Thoracic aorta (tissue), 2 donors: ENCODE measurements around the gene GSG1. TPM values are rescaled to one million over a fixed set of nuclear protein-coding genes. Genes with fewer than 3 reads are reported as not detected.
A peak's percentile ranks its signal among the peaks of the same experiment; 100 is the strongest.

ENCODE experiments used
- ATAC-seq: fragments of 150-250 bp; one replicate; pipeline ENCODE4 v1.8.0; 2017; ENCODE audit warnings: low read depth; ENCODE audit not compliant: insufficient number of reproducible peaks, low FRiP score
- DNase-seq: peaks from one replicate; pipeline ENCODE4 v3.0.0-alpha.2; 2020; ENCODE audit warnings: low spot score
- H3K27ac ChIP-seq, 2 donors: fragments of 200-600 bp; sonication (generic); 1 replicate in 1 of 2; 2 replicates in 1 of 2; pipeline ENCODE4 v1.5.1; 2016; ENCODE audit warnings: mild to moderate bottlenecking in 2 of 2, moderate library complexity in 2 of 2
- H3K27me3 ChIP-seq: fragments of 200-600 bp; sonication (generic); replicated peaks from 2 replicates; pipeline ENCODE4 v1.6.0; 2016; ENCODE audit warnings: mild to moderate bottlenecking; ENCODE audit not compliant: insufficient read depth
- H3K36me3 ChIP-seq: fragments of 200-600 bp; sonication (generic); one replicate; pipeline ENCODE4 v1.5.1; 2016
- H3K4me1 ChIP-seq, 2 donors: fragments of 200-600 bp; sonication (generic); 1 replicate in 1 of 2; 2 replicates in 1 of 2; pipeline versions ENCODE4 v1.5.1 to v1.6.0; 2016; ENCODE audit warnings: low read depth in 2 of 2, mild to moderate bottlenecking in 1 of 2; ENCODE audit not compliant: control insufficient read depth in 1 of 2
- H3K4me3 ChIP-seq: fragments of 200-600 bp; sonication (generic); 2 replicates; pipeline ENCODE4 v1.5.1; 2016; ENCODE audit warnings: mild to moderate bottlenecking
- H3K9me3 ChIP-seq: fragments of 200-600 bp; sonication (generic); 2 replicates; pipeline ENCODE4 v1.5.1; 2016
- CTCF ChIP-seq: fragments of 200-600 bp; sonication (generic); IDR thresholded peaks from one replicate; pipeline ENCODE4 v1.5.1; 2019; ENCODE audit warnings: antibody characterized with exemption
- total RNA-seq, 2 donors: library from RNA; depleted of rRNA; stranded (reverse); fragments of >200 nt; gene quantifications; one replicate each; pipeline versions ENCODE4 v1.1.0 to v1.2.3, GENCODE V29; 2016

Gene GSG1
- total RNA-seq, 2 donors from 2014 or later, result not detected

- peaks cover 3% of the 10 kb centered on the region for H3K9me3 ChIP-seq
- DNase-seq (no peak), ATAC-seq (no peak)
- TF ChIP-seq CTCF, result no peak
- H3K4me3 ChIP-seq, result no peak overlapping the region
- H3K36me3 ChIP-seq, result no peaks in the 10 kb centered on the region
- peaks cover 12 to 22% of the 10 kb centered on the region in 2 donors for H3K4me1 ChIP-seq
- no peak overlapping the region for H3K27ac ChIP-seq
- no peaks in the 10 kb centered on the region for H3K27me3 ChIP-seq
Observed at GRCh38 chr12:13112968-13113367, 9.5 kb upstream of the GSG1 start.

DNA sequence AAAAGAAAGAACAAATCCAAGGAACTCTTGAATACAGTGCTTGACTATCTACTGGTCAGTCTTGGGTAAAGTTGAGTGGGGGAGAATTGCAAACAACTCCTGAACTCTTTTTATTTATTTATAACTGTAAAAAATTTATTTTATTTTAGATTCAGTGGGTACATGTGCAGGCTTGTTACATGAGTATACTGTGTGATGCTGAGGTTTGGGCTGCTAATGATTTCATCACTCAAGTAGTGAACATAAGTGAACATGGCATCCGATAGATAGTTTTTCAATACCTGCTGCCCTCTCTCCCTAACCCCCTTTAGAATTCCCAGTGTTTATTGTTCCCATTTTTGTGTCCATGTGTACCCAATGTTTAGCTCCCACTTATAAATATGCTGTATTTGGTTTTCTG lies 3.2 kb upstream of the GSG1 start:
- Histone ChIP-seq H3K27ac (no peak overlapping the region), H3K27me3 (no peaks in the 10 kb centered on the region), H3K36me3 (no peaks in the 10 kb centered on the region), H3K9me3 (peaks cover 3% of the 10 kb centered on the region), H3K4me1 (peaks cover 2 to 12% of the 10 kb centered on the region in 2 donors), H3K4me3 (no peak overlapping the region)
- no peak for TF ChIP-seq CTCF
- DNase-seq (no peak), ATAC-seq (no peak)

DNA sequence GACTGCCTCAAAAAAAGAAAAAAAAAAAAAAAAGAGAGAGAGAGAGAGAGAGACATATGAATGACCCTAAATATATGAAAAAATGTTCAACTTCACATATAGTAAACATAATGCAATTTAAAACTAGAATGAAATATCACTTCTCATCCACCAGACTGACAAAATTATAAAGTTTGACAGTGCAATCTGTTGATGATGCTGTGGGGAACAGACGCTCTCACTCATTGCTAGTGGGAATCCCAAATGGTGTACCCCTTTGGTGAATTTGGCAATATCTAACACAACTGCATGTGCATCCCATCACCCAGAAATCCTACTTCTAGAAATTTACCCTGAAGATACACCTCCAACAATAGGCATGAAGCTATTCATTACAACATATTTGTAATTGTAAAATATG lies 2.3 kb upstream of the GSG1 start:
- no peak for ATAC-seq
- H3K27ac ChIP-seq, result no peak overlapping the region
- no peaks in the 10 kb centered on the region for H3K27me3 ChIP-seq
- H3K4me3 ChIP-seq, result no peak overlapping the region
- H3K36me3 ChIP-seq, result no peaks in the 10 kb centered on the region
- peaks cover 3% of the 10 kb centered on the region for H3K9me3 ChIP-seq
- no peak for TF ChIP-seq CTCF
- DNase-seq, result no peak
- peaks cover 4 to 15% of the 10 kb centered on the region in 2 donors for H3K4me1 ChIP-seq

DNA sequence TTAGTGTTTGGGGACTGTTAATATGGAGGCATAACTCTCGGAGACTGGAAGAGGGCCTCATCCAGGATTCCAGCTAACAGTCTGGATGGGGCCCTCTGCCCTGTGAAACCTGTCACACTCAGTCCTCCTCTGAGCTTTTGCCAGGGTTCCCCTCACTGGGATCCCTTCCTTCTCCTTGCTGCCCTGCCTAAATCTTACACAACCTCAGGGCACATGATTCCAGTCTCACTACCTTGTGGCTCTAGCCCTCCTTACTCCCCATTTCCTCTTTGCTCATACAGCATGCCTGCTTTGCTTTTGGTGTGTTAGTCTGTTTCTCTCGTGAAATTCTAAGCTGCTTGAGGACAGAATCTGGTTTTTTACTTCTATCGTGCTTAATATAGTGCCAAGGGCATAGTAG lies 942 bp upstream of the GSG1 start:
- Histone ChIP-seq H3K4me1 (peaks cover 10 to 28% of the 10 kb centered on the region in 2 donors), H3K4me3 (no peak overlapping the region), H3K27ac (no peak overlapping the region), H3K36me3 (no peaks in the 10 kb centered on the region), H3K9me3 (peaks cover 3% of the 10 kb centered on the region), H3K27me3 (no peaks in the 10 kb centered on the region)
- no peak for DNase-seq
- no peak for TF ChIP-seq CTCF
- ATAC-seq, result no peak

DNA sequence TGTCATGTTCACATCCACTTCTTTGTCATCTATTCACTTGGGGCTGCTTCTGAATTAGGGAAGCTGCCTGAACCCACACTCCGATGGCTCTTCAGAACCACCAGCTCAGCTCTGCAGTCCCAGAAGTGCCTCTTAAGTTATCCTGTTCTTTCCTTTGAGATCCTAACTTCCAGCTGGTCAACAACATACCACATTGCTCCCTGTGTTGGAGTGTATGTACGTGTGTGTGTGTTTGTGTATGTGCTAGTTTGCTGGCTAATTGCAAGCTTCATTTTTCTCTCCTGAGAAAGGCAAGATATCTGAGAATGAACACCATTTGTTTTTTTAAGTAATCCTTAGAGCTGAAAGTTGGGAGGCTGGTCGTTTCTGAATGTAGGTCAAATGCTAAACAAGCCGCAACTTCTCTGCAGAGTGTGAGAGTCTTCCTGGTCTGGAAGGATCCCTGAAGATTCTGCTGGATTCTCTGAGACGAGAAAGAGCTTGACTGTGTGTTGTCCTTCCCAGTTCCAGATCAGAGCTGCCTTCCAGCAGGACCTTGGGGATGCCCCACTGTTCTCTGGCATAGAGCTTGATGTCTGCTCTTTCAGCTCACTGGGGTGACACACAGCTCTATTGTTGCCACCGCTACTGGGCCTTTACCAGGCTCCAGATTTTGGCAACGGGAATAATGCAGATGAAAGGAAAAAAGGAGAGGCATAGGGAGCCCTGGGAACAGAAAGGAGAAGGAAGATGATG lies 839 bp downstream of the GSG1 start:
- Histone ChIP-seq H3K4me1 (peaks cover 15 to 41% of the 10 kb centered on the region in 2 donors), H3K4me3 (no peak overlapping the region), H3K27me3 (no peaks in the 10 kb centered on the region), H3K9me3 (no peaks in the 10 kb centered on the region), H3K36me3 (no peaks in the 10 kb centered on the region), H3K27ac (peak overlapping the region; percentile 94 to 95)
- no peak for TF ChIP-seq CTCF
- ATAC-seq (no peak), DNase-seq (no peak)
